Stimulated activated CD4-positive, alpha-beta T cell treated with anti-CD3 and anti-CD28 coated beads, Interleukin-4, amount 100 ng/mL, for 4 hours (primary cell): ENCODE measurements around the gene SGK1.
A peak's percentile ranks its signal among the peaks of the same experiment; 100 is the strongest.
"Not testable (repeated sequence)": the region's sequence is repeated elsewhere in the genome, so short reads cannot be mapped to it uniquely, and the experiment has no call there.

Source experiments
- DNase-seq, 2 experiments: peaks; one replicate each; pipeline ENCODE4 v3.0.0-alpha.2; 2020

Gene SGK1

DNA sequence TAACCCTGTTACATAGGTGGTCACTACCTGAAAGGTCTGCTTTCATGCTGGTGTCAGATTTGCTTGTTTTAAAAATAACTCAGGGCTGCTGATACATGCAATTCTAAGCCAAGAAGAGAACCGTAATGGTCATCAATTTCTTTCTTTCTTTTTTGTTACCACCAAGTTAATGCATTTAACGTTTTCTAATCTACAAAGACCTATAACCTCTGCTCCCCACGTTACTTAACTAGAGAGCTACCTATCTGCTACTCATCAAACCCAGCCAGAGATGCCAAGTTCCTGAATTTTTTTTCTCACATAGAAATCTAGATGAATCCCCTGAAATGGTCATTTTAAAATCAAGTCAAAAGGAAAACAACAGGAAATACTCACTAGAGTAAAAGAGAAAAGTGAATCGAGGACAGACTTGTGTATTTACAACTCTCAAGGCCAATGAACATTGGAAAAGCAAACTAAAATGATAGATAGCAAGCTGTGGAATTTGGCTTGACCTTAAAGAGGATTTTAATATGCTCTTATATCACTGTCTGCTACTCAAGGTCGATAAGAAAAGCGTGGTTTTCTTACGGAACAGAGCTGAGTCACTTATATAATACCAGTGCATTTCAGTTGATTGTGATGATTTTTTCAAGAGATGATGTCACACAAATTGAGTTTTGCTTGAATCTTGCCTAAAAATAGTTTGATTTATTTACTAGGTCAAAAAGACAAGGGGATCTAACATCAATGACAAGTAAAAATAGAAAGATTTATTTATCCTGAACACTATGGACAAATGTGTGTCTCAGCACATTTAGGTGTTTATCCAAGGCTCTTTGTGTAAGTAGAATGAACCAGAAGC is 67.9 kb downstream of the SGK1 start:
- no peak for DNase-seq

DNA sequence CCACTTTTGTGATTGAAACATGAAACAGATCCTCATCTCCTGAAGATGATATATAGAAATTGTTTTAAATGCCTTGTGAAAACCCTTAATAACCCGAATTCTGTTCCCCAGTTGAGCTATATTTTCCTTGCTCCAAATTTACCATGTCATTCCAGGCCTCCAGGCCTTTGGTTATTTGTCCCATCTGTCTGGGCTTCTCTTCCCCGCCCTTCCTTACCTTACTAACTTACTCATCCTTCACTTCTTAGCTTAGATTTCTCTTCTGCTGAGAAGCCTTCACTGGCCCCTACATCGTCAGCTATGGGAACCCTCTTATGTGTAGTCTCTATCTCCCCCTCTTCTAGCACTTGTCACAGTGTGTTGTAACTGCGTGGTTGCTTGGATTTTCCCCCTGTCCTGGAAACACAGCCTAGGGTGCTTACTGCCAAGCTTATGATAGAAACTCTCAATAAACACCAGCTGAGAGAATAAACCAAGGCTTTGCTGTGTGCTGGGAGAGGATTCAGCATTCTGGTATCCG is 68.6 kb downstream of the SGK1 start:
- no peak for DNase-seq

DNA sequence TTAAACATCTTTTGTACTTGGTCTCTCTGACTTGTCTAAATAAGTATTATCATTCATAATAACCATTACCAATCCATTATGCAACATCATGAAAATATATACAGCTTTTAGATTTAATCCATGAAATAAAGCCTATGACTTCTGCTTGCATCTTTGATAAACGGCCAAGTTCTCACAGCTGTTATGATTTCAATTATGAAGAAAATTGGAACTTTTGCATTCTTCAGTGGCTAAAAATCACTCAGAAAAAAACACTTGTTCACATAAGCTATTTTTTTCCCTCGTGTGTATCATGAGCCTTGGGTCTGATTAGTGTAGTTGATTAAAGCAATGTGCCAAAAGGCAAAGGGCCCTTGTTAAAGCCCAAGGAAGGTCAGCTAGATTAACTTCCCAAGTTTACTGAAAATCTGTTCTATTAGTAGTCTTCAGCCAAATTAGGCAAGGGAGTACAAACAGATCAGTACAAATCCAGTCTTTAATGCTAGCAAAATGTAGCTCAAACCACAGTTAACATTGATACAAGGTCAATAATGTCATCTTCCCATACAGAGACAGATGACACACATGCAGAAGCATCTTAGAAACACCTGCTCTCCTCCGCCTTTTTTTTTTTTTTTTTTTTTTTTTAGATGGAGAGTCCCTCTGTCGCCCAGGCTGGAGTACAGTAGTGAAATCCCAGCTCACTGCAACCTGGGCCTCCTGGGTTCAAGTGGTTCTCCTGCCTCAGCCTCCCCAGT is 69.9 kb downstream of the SGK1 start:
- no peak for DNase-seq

DNA sequence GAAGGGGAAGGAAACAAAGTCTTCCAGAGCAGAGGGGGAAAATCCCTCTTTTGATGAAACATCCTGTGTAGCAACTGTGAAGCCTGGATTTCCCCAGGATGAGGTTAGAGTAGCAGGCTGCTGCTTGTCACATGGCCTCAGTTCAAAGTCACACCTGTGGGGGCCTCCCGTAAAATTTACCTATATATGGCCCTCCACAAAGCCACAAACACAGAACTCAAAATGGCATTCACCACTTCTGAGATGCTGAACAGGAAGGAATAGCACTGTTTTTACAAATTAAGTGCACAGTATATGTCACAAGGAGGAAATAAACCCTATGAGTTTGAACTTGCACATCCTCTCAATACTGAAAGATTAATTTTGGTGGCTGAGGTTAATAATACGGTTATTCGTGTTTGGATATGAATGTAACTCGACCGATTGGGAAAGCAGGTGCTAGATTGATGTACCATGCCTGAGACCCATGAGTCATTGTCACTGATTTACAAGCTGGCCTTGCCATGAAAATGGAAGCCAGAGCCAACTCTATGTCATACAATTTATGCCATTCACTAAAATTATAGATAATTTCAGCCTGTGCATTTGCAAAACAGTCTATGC is 70.6 kb downstream of the SGK1 start:
- peak; percentile 45 to 68 for DNase-seq

DNA sequence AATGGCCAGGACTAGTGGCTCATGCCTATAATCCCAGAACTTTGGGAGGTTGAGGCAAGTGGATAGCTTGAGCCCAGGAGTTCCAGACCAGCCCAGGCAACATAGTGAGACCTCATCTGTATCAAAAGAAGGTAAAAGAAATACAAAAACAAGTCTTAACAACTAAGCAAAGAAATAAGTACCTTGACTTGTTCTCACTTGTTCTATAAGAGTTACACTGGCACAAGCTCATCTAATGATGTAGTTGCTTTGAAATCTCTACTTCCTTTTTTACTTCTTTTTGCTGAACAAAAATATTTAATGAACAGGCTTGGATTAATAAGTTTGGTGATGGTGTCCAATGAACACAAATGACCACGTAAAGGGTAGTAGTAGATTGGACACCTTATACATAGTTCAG is 72.2 kb downstream of the SGK1 start:
- no peak for DNase-seq

DNA sequence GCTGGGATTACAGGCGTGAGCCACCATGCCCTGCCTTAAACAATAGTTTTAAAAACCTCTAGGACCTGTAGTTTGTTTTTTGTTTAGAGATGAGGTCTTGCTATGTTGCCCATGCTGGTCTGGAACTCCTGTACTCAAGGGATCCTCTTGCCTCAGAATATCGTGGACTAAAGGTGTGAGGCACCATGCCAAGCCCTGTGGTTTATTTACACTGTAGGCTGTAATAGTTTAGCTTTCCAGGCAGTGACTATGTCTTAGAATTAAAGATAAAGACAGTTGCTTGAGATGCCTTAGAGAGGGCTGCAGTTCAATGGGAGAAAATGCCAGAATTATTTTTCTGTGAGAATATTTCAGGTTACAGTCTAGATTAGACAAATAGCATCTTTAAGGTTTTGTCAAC is 72.9 kb downstream of the SGK1 start:
- no peak for DNase-seq

DNA sequence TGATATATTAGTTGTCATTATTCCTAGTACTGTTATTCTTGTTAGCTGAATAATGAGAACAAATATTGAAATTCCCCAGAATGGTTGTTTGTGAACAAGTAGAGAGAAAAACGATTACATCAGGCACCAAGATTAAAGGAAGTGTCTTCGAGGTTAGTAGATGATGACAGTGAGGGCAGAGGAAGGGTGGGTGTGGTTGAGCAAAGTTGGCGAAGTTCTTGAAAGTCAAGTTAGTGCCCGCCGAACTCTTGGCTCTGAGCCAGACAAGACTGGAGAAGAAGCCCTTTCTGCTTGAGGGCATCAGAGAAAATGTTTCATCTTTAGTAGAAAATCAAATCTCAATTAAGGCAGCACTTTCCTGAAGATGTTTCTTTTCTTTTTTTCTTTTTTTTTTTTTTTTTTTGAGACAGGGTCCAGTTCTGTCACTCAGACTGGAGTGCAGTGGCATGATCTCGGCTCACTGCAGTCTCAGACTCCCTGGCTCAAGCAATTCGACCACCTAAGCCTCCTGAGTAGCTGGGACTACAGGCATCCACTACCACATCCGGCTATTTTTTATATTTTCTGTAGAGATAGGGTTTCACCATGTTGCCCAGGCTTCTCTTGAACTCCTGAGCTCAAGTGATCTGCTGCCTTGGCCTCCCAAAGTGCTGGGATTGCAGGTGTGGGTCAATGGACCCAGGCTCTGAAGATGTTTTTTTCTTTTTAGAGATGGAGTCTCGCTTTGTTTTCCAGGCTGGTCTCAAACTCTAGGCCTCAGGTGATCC is 77.1 kb downstream of the SGK1 start:
- peak; percentile 54 to 86 for DNase-seq

DNA sequence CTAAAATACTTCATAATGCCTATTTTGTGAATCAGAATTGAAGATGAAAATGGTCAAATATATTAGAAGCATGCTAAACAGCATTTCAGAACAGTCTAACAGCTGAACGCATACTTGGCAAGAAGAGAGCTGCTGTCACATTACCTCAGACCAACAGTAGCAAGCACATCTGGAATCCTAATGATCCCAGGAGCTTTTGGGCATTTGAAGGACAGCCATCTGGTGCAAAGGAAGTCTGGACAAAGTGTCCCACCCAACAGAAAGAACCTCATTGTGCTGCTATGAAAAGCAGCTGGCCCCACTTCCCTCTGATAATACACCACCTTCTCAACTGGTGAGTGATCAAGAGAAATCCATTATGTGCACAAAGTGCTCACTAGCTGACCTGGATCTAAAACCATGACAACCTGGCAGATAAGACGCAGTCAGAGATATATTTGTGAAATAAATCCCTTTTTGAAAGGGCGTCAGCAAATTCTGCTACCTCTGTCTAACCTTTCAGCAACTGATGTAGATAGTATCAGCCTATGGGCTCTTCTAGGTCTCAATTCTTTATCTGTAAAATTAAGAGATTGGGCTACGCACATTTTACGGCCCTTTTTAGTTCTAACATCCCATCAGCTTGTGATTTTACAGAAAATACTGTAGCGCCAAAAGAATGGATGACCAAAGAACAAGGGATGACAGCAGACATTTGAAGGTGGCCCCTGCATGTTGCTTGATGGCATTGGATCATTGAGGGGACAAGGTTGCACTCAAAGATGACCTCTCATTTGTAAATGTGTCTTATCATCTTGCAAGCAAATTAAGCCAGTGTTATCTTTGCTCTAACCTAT is 78.7 kb downstream of the SGK1 start:
- DNase-seq, result no peak

DNA sequence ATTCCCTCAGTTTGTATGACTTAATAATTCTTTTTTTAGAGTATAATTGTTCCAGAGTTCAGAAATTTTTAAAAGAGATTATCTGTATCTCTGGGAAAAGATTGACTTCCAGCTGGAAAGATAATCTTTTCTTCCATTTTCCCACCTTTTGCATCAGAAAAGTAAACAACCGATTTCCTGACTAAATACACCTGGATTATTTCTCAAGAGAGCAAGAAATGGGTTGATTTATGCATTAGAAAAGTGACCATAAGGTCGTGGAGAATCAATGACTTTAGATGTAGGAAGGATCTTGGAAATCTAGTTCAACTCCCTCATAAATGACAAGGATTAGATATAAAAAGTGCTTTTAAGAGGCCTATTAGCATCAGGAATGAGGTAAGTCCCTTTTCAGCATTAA is 79.9 kb downstream of the SGK1 start:
- DNase-seq, result no peak

DNA sequence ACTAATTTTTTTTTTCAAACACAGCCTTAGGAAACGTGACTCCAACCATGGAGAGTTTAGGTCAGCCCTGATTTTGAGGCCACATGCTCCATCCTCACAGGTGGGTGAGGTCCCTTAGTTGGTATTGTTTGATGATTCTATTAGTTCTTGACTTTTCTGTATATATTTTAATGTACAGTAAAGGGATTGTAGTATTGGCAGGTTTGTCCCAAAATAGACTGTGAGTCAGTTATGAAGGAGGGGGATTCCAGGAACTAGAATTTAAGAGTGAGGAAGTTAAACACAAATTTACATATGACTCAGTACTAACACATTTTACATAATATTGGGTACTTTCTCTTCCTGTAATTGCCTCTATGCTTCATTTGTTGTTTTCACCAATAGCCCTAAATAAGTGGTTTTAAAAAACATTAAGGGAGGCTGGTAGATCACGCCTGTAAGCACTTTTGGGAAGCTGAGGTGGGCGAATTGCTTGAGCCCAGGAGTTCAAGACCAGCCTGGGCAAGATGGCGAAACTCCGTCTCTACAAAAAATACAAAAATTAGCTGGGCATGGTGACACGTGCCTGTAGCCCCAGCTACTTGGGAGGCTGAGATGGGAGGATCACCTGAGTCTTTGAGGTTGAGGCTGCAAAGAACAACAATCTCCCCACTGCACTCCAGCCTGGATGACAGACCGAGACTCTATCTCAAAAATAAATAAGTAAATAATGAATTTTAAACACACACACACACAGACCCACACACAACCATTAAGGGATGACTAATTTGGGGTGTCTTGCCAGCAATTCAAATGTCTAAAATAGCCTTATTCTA is 81.8 kb downstream of the SGK1 start:
- no peak for DNase-seq

DNA sequence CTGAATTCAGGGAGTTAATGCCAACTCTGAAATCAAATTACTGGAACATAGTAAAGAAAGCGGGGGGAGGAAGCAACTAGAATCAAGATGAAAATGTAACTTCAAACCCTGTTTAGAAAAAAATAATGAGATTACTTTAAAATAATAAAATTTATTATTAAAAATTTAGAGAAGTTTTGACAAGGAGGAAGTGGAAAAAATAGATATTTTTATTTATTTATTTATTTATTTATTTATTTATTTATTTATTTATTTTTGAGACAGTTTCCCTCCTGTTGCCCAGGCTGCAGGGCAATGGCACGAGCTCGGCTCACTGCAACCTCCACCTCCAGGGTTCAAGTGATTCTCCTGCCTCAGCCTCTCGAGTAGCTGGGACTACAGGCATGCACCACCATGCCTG is 82.6 kb downstream of the SGK1 start:
- DNase-seq, result not testable (repeated sequence)

DNA sequence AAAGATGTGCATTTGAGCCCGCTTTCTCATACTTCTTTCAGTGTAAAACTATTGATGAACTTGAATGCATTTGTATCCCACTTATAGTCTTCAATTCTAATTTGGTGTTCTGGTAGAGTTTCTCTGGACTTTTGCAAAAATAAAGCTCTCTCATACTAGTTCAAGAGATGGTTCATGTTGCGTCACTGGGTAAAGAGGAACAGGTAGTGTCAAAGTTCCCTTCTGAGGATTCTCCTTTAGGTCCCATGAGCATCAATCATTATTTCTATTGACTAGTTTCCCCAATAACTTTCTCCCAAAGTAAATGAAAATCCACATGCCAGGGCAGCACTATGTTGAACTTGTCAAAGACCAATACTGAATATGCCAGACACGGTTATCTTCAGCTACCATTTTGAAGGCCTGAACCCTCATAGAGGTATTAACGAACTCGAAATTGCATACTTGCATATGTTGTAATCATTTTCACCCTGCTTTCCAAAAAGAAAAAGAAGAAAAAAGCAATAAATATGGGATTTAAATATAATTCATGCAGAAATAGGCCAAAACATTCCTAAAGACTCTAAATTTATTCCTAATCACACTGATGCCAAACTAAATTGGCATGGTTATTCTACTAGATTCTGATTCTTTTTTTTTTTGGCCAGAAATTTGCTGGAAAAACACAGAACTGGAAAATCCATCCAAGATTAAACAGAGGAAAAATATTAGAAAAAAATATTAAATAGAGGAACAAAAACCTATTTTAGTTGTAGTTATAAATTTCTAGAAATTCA is 84.5 kb downstream of the SGK1 start:
- no peak for DNase-seq

DNA sequence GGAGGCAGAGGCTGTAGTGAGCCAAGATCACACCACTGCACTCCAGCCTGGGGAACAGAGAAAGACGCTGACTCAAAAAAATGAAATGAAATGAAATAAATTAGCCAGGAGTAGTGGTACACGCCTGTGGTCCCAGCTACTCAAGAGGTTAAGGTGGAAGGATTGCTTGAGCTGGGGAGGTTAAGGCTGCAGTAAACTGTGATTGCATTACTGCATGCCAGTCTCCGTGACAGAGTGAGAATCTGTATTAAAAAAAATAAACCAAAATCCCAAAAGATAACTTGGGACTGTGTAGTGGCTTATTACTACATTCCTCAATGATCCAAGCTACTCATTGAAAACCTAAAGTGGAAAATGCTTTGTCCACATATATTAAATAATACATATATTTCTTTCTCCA is 87.0 kb downstream of the SGK1 start:
- DNase-seq, result no peak

DNA sequence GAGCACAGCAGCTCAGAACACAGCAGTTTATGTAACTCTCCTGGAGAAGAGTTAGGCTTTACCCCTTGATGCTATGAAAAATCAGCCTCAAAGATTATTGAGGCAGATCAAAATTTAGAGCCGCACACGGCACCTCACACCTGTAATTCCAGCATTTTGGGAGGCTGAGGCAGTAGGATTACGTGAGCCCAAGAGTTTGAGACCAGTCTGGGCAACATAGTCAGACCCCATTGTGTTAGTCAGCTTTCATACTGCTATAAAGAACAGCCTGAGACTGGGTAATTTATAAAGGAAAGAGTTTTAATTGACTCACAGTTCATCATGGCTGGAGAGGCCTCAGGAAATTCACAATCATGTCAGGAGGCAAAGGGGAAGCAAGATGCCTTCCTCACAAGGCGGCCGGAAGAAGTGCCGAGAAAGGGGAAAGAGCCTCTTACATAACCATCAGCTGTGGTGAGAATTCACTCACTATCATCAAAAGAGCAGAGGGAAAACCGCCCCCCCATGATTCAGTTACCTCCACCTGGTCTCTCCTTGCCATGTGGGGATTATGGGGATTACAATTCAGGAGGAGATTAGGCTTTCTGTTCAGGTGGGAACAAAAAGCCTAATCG is 87.7 kb downstream of the SGK1 start:
- DNase-seq, result no peak

DNA sequence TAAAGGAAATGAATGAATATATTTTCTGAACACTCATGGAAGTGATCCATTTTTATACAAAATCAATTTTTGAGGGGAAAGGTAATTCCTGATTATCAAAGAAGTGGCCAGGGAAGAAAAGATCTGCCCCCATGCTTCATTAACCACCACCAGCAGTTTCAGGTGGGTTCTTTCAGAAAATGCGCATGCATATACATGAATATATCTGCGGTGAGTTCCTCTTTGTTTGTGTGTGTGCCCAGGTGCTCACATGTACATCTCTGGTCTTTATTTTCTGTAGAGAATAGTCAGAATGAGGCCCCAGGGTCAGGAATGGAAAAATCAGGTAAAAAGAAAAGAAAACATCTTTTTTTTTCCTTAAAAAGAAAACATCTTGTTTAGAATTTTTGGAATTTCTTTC is 88.4 kb downstream of the SGK1 start:
- no peak for DNase-seq

DNA sequence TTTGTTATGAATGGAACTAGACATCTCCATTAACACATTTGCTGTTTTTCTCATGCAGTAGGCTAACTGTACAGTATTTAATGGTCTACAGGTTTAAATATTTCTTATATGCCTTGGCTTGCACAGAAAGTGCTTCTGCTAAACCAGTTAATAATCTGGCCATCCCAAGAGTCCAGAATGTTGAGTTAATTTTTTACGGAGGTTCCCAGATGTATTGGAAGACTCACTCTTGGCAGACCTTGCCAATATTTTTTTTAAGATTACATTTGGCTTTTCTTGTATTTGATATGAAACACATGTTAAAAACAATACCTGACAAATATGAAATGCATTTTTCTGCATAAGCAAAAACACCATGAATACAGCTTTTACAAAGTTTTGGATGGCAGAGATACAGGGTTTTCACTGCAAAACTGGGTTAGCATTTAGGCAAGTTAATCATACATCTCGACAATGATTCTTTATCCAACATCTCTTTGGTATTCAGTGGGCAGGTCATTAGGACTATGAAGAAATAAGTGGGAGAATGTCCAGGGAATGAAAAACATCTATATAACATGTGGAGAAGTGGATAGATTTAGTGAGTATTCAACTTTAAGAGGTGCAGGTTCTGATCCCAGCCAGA is 94.0 kb downstream of the SGK1 start:
- no peak for DNase-seq

DNA sequence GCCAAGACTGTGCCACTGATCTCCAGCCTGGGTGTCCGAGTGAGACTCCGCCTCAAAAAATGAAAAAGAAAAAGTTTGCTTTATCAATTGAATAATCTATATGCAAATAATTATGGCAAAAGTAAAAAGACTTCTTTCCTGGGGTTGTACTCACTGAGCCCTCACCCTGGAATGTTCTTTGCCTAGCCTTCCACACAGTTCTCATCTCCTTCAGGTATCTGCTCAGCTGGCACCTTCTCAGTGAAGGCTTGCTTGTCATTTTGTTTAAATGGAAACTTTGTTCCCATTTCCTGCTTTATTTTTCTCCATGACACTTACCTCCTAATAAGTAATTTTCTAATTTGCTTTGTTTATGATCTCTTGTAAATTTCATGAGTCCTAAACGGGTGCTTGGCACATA is 96.7 kb downstream of the SGK1 start:
- no peak for DNase-seq

DNA sequence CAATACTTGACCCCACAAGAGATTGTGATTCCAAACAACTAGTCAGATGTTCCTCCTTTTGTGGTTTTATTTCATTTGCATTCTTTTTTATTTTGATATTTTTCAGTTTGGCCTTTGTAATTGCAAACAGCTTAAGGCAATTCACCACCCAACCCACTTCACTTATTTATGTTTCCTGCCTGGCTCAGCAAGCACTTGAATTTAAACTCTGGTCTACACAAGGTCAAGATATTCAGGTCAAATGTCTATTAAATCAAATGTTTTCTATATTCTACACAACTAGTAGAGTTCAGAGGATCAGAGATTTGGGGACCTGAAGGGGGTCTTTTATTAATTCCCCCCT is 100.1 kb downstream of the SGK1 start:
- no peak for DNase-seq

DNA sequence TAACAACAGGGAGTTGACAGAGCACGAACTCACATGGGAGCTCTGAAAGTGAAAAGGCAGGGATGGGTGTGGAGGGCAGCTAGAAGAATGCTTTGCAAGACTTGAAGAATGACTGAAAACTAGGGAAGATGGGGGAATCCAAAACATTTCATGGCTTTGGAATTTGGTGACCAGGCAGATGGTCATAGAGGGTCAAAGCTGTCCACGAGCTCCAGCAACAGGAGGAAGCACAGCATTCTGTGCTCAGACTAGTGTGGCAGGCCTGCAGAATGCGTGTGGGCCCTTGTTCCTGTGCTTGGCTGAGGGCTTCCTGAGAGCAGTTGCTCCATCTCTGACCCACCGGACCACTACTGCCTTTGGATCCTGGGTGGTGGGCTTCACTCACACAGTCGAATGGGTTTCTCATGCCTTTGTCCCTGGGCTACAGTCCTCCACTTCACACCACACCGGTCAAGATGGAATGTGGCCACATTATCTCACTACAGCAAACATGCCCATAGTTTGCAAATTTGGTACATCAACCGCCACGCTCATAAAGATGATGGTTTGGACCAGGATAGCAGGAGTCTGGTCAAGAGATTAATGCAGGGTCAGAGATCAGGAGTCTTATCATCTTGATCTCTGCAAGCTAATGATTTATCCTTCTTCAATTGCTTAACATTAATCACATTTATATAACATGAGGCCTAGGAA is 100.7 kb downstream of the SGK1 start:
- no peak for DNase-seq
